ENCODE measurements around the gene LRRC3B. TPM values are rescaled to one million over a fixed set of nuclear protein-coding genes. Genes with fewer than 3 reads are reported as not detected.

The LRRC3B gene
- total RNA-seq, 2 experiments from 2014 or later: not detected

GRCh38 chr3:26703519-26703918 is 80.9 kb downstream of the LRRC3B start:
- no peak overlapping the region for H3K4me3 ChIP-seq (ENCODE audit: low read depth, low read length, poor library complexity, severe bottlenecking)
- H3K36me3 ChIP-seq (ENCODE audit: insufficient read depth, low read length): no peaks in the 10 kb centered on the region
- intact Hi-C loops (cut with micrococcal nuclease; ENCODE audit: unreplicated experiment): no loop called here
- ChIA-PET CTCF (ENCODE audit: unreplicated experiment) (no interaction called here), POLR2A (no interaction called here)
- DNase-seq (ENCODE audit: low spot score): no peak
- H3K4me1 ChIP-seq (ENCODE audit: insufficient read depth, low read length, poor library complexity, severe bottlenecking): no peaks in the 10 kb centered on the region
- H3K9me3 ChIP-seq (ENCODE audit: low read length): no peaks in the 10 kb centered on the region
- no peak overlapping the region for H3K27ac ChIP-seq (ENCODE audit: low read depth, low read length, poor library complexity, severe bottlenecking)
- no peaks in the 10 kb centered on the region for H3K9me2 ChIP-seq (ENCODE audit: insufficient read depth, low read length)
- no TSS peak for BruUV-seq (replicated peaks)
- H4K20me1 ChIP-seq (ENCODE audit: insufficient read depth, low read length): no peaks in the 10 kb centered on the region
- H2AFZ ChIP-seq (ENCODE audit: low read length): no peak overlapping the region
- TF ChIP-seq CTCF (conservative IDR thresholded peaks at IDR 0.05; ENCODE audit: low read length) (no peak), EZH2phosphoT487 (IDR thresholded peaks at IDR 0.05; ENCODE audit: borderline replicate concordance, low read depth, low read length) (no peak)
- no peaks in the 10 kb centered on the region for H3K79me2 ChIP-seq (ENCODE audit: insufficient read depth, low read depth, low read length)
- H3K4me2 ChIP-seq (ENCODE audit: low read length): no peak overlapping the region

DNA sequence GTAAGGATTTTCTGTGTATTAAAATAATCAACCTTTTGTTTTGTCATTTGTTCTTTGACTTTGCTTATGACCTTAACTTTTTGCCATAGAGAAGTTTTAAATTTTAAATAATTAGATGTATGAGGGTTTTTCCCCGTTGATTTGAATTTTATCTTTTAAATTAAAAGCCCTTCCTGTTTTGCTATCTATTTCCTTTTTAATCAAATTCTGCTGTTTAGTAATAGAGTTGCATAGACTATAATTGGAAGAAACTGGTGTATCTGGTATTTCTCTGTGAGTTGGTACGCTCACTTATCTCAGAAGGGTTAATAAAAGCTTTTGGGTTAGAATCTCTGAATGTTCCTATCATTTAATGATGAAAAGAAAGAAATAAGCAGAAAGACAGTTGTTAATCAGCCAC is 82.2 kb downstream of the LRRC3B start:
- Histone ChIP-seq H3K4me2 (ENCODE audit: low read length) (no peak overlapping the region), H2AFZ (ENCODE audit: low read length) (no peak overlapping the region), H3K4me1 (ENCODE audit: insufficient read depth, low read length, poor library complexity, severe bottlenecking) (no peaks in the 10 kb centered on the region), H4K20me1 (ENCODE audit: insufficient read depth, low read length) (no peaks in the 10 kb centered on the region), H3K9me3 (ENCODE audit: low read length) (no peaks in the 10 kb centered on the region), H3K27ac (ENCODE audit: low read depth, low read length, poor library complexity, severe bottlenecking) (no peak overlapping the region), H3K79me2 (ENCODE audit: insufficient read depth, low read depth, low read length) (no peaks in the 10 kb centered on the region), H3K4me3 (ENCODE audit: low read depth, low read length, poor library complexity, severe bottlenecking) (no peak overlapping the region), H3K36me3 (ENCODE audit: insufficient read depth, low read length) (no peaks in the 10 kb centered on the region), H3K9me2 (ENCODE audit: insufficient read depth, low read length) (no peaks in the 10 kb centered on the region)
- TF ChIP-seq CTCF (conservative IDR thresholded peaks at IDR 0.05; ENCODE audit: low read length) (no peak), EZH2phosphoT487 (IDR thresholded peaks at IDR 0.05; ENCODE audit: borderline replicate concordance, low read depth, low read length) (no peak)
- BruUV-seq (replicated peaks): no TSS peak
- intact Hi-C loops (cut with micrococcal nuclease; ENCODE audit: unreplicated experiment): no loop called here
- DNase-seq (ENCODE audit: low spot score): no peak
- POLR2A ChIA-PET: no interaction called here
- CTCF ChIA-PET (ENCODE audit: unreplicated experiment): no interaction called here

GRCh38 chr3:26708501-26708900 is 85.9 kb downstream of the LRRC3B start:
- Histone ChIP-seq H4K20me1 (ENCODE audit: insufficient read depth, low read length) (no peaks in the 10 kb centered on the region), H3K36me3 (ENCODE audit: insufficient read depth, low read length) (no peaks in the 10 kb centered on the region), H3K9me2 (ENCODE audit: insufficient read depth, low read length) (no peaks in the 10 kb centered on the region), H3K9me3 (ENCODE audit: low read length) (no peaks in the 10 kb centered on the region), H3K4me2 (ENCODE audit: low read length) (no peak overlapping the region), H3K27ac (ENCODE audit: low read depth, low read length, poor library complexity, severe bottlenecking) (no peak overlapping the region), H3K79me2 (ENCODE audit: insufficient read depth, low read depth, low read length) (no peaks in the 10 kb centered on the region), H2AFZ (ENCODE audit: low read length) (no peak overlapping the region), H3K4me1 (ENCODE audit: insufficient read depth, low read length, poor library complexity, severe bottlenecking) (no peaks in the 10 kb centered on the region), H3K4me3 (ENCODE audit: low read depth, low read length, poor library complexity, severe bottlenecking) (no peak overlapping the region)
- DNase-seq (ENCODE audit: low spot score): no peak
- ChIA-PET POLR2A (no interaction called here), CTCF (ENCODE audit: unreplicated experiment) (no interaction called here)
- intact Hi-C loops (cut with micrococcal nuclease; ENCODE audit: unreplicated experiment): no loop called here
- TF ChIP-seq CTCF (conservative IDR thresholded peaks at IDR 0.05; ENCODE audit: low read length) (no peak), EZH2phosphoT487 (IDR thresholded peaks at IDR 0.05; ENCODE audit: borderline replicate concordance, low read depth, low read length) (no peak)
- BruUV-seq (replicated peaks): no TSS peak

All from OCI-LY7 (cell line).